SK-N-SH (cell line): Measurements from ENCODE around the gene ATP8A2. TPM values are rescaled to one million over a fixed set of nuclear protein-coding genes. Genes with fewer than 3 reads are reported as not detected.

ENCODE experiments used
- CTCF ChIA-PET: fragments of 300-600, 350-600 bp; formaldehyde crosslinking; extraction: SDS; loops from one replicate; lab custom pipeline; 2021; lab: Yijun Ruan, JAX
- POLR2A ChIA-PET: fragments of 350-600 bp; sonication (Branson Sonifier 250); formaldehyde crosslinking; extraction: SDS; loops from one replicate; lab custom pipeline; 2020; ENCODE audit warnings: antibody characterized with exemption, inconsistent platforms; lab: Yijun Ruan, JAX
- DNase-seq: peaks from one replicate; pipeline ENCODE4 v3.0.0; 2012
- H2AFZ ChIP-seq: fragments of 200-600 bp; sonication (generic); 2 replicates; pipeline ENCODE4 v1.8.1; 2016; ENCODE audit warnings: antibody characterized with exemption, mild to moderate bottlenecking, low read depth
- H3F3A ChIP-seq: fragments of 200-600 bp; sonication (generic); replicated peaks from 2 replicates; pipeline ENCODE3; 2016; ENCODE audit warnings: antibody characterized with exemption, mild to moderate bottlenecking; ENCODE audit not compliant: insufficient read depth
- H3K27ac ChIP-seq, 2 experiments: fragments of 200-500 bp in 1 of 2; fragments of 200-600 bp in 1 of 2; sonication (Bioruptor generic) in 1 of 2; sonication (generic), shearing (Covaris generic) in 1 of 2; 2 replicates each; pipeline versions ENCODE4 v1.5.1 to v1.6.1; 2014 to 2016; ENCODE audit warnings: low read depth in 2 of 2, inconsistent platforms in 1 of 2, low read length in 1 of 2, mild to moderate bottlenecking in 1 of 2, mixed read lengths in 1 of 2
- H3K27me3 ChIP-seq: fragments of 200-600 bp; sonication (generic), shearing (Covaris generic); 2 replicates; pipeline ENCODE4 v1.6.1; 2016; ENCODE audit warnings: mixed run types; ENCODE audit not compliant: insufficient read depth
- H3K36me3 ChIP-seq, 2 experiments: fragments of 200-500 bp in 1 of 2; fragments of 200-600 bp in 1 of 2; sonication (Bioruptor generic) in 1 of 2; sonication (generic) in 1 of 2; replicated peaks in 1 of 2; 2 replicates each; pipeline versions ENCODE3 to v1.5.1; 2014 to 2016; ENCODE audit warnings: low read length in 1 of 2, mild to moderate bottlenecking in 1 of 2; ENCODE audit not compliant: insufficient read depth in 2 of 2, control insufficient read depth in 1 of 2
- H3K4me1 ChIP-seq, 2 experiments: fragments of 200-500 bp in 1 of 2; fragments of 200-600 bp in 1 of 2; sonication (Bioruptor generic) in 1 of 2; sonication (generic), shearing (Covaris generic) in 1 of 2; 2 replicates each; pipeline versions ENCODE4 v1.5.1 to v1.6.1; 2014 to 2016; ENCODE audit warnings: low read depth in 1 of 2, low read length in 1 of 2, mixed run types in 1 of 2; ENCODE audit not compliant: insufficient read depth in 2 of 2, control insufficient read depth in 1 of 2
- H3K4me2 ChIP-seq: fragments of 200-600 bp; sonication (generic), shearing (Covaris generic); 2 replicates; pipeline ENCODE4 v1.6.1; 2017; ENCODE audit warnings: mixed run types
- H3K4me3 ChIP-seq, 2 experiments: fragments of 200-500 bp in 1 of 2; fragments of 200-600 bp in 1 of 2; sonication (Bioruptor generic) in 1 of 2; sonication (generic), shearing (Covaris generic) in 1 of 2; 2 replicates each; pipeline versions ENCODE4 v1.5.1 to v1.8.1; 2014 to 2016; ENCODE audit warnings: low read depth in 2 of 2, inconsistent platforms in 1 of 2, low read length in 1 of 2, mild to moderate bottlenecking in 1 of 2, mixed read lengths in 1 of 2, moderate library complexity in 1 of 2
- H3K79me2 ChIP-seq: fragments of 200-600 bp; sonication (generic); 2 replicates; pipeline ENCODE4 v1.8.1; 2017; ENCODE audit warnings: mild to moderate bottlenecking; ENCODE audit not compliant: insufficient read depth
- H3K9ac ChIP-seq: fragments of 200-600 bp; sonication (generic); 2 replicates; pipeline ENCODE4 v1.6.1; 2017; ENCODE audit warnings: mixed run types
- H3K9me2 ChIP-seq: fragments of 200-600 bp; sonication (generic); 2 replicates; pipeline ENCODE4 v1.6.1; 2017; ENCODE audit warnings: mixed run types
- H3K9me3 ChIP-seq: fragments of 200-600 bp; sonication (generic); 2 replicates; pipeline ENCODE4 v1.6.1; 2017; ENCODE audit warnings: mixed run types, mild to moderate bottlenecking, moderate library complexity
- H4K20me1 ChIP-seq: fragments of 200-600 bp; sonication (generic); 2 replicates; pipeline ENCODE4 v1.6.1; 2017; ENCODE audit warnings: mild to moderate bottlenecking, mixed run types; ENCODE audit not compliant: insufficient read depth
- EP300 ChIP-seq, 2 experiments: IDR thresholded peaks; 2 replicates each; pipeline versions ENCODE4 v1.4.0 to v1.6.1; 2012; ENCODE audit warnings: borderline replicate concordance in 1 of 2, low read depth in 1 of 2, low read length in 1 of 2
- EZH2phosphoT487 ChIP-seq: fragments of 200-600 bp; sonication (generic); IDR thresholded peaks from 2 replicates; pipeline ENCODE4 v1.6.1; 2017; ENCODE audit warnings: low read depth, mixed run types, mild to moderate bottlenecking, antibody characterized with exemption, moderate library complexity, borderline replicate concordance
- GABPA ChIP-seq: IDR thresholded peaks from 2 replicates; pipeline ENCODE4 v1.4.0; 2012; ENCODE audit warnings: low read depth, mild to moderate bottlenecking
- GATA2 ChIP-seq: sonication (generic); formaldehyde crosslinking; IDR thresholded peaks from 2 replicates; pipeline ENCODE4 v1.5.0; 2020; ENCODE audit warnings: mild to moderate bottlenecking, missing genetic modification reagents
- JUND ChIP-seq: IDR thresholded peaks from 2 replicates; pipeline ENCODE4 v1.4.0; 2012
- NRF1 ChIP-seq: IDR thresholded peaks from 2 replicates; pipeline ENCODE4 v1.6.1; 2012; ENCODE audit warnings: low read depth, mild to moderate bottlenecking, low read length
- POLR2AphosphoS5 ChIP-seq: IDR thresholded peaks from 2 replicates; pipeline ENCODE4 v1.6.1; 2012; ENCODE audit warnings: low read depth, low read length
- RAD21 ChIP-seq: IDR thresholded peaks from 2 replicates; pipeline ENCODE4 v1.6.1; 2012; ENCODE audit warnings: mild to moderate bottlenecking, low read length
- RCOR1 ChIP-seq: fragments of 150-350 bp; IDR thresholded peaks from 2 replicates; pipeline ENCODE4 v1.6.1; 2017; ENCODE audit warnings: antibody characterized with exemption, low read length
- RFX5 ChIP-seq: IDR thresholded peaks from 2 replicates; pipeline ENCODE4 v1.6.1; 2012; ENCODE audit warnings: mild to moderate bottlenecking, improper control_type of control experiment, low read length
- RXRA ChIP-seq: IDR thresholded peaks from 2 replicates; pipeline ENCODE4 v1.4.0; 2012; ENCODE audit warnings: low read depth, mild to moderate bottlenecking, borderline replicate concordance
- SIN3A ChIP-seq: IDR thresholded peaks from 2 replicates; pipeline ENCODE4 v1.6.1; 2012; ENCODE audit warnings: low read depth, mild to moderate bottlenecking, low read length, moderate library complexity, borderline replicate concordance
- SMC3 ChIP-seq: IDR thresholded peaks from 2 replicates; pipeline ENCODE4 v1.6.1; 2012; ENCODE audit warnings: low read depth, low read length, improper control_type of control experiment
- WGBS: methylation state at CpG from one replicate; pipeline ENCODE4 v1.1.6; 2017; ENCODE audit warnings: low lambda C conversion rate; 5-methylcytosine and 5-hydroxymethylcytosine counted together
- polyA plus RNA-seq, 3 experiments: library from polyadenylated mRNA; depleted of rRNA; stranded (reverse); fragments of >200 nt; gene quantifications; 2 replicates each; pipeline ENCODE4 v1.2.3, GENCODE V29; 2012
- TF ChIP-seq, protein P1 (sequence below): IDR thresholded peaks from 2 replicates; pipeline ENCODE4; 2012
- TF ChIP-seq, protein P2 (sequence below): IDR thresholded peaks from 2 replicates; pipeline ENCODE4 v1.6.1; 2012; ENCODE audit warnings: mild to moderate bottlenecking, low read depth, low read length, moderate library complexity
- TF ChIP-seq, protein P3 (sequence below): IDR thresholded peaks from 2 replicates; pipeline ENCODE4 v1.4.0; 2012; ENCODE audit warnings: low read depth
- TF ChIP-seq, protein P4 (sequence below): fragments of 150-350 bp; IDR thresholded peaks from 2 replicates; pipeline ENCODE4 v1.6.1; 2016; ENCODE audit warnings: mild to moderate bottlenecking, low read depth, low read length

ATP8A2 gene
- polyA plus RNA-seq, 1 of the 3 experiments (the other 2 are of a cell fraction), result 0.02 TPM

DNA sequence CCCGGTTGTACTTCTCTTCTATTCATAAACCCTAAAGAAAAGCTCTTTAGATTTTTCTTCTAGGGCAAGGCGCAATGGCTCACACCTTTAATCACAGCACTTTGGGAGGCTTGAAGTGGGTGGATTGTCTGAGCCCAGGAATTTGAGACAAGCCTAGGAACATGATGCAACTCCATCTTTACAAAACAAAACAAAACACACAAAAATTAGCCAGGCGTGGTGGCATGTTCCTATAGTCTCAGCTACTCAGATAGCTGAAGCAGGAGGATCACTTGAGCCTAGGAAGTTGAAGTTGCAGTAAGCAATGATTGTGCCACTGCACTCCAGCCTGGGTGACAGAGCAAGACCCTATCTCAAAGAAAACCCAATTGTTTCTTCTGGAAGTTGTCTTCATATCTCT, 439.7 kb downstream of the ATP8A2 start:
- 13% methylated on average over 3 of the region's 3 CpGs for WGBS
- H3K27ac ChIP-seq, result no peak overlapping the region
- no peaks in the 10 kb centered on the region for H3K79me2 ChIP-seq
- H4K20me1 ChIP-seq, result no peaks in the 10 kb centered on the region
- TF ChIP-seq RCOR1 (no peak), GATA2 (CRISPR knock-in tag) (no peak), RFX5 (no peak), POLR2AphosphoS5 (no peak), RAD21 (no peak), RXRA (no peak), JUND (no peak), NRF1 (no peak)
- H3K9me2 ChIP-seq, result no peaks in the 10 kb centered on the region
- no peaks in the 10 kb centered on the region for H3K4me1 ChIP-seq
- H3K9me3 ChIP-seq, result no peaks in the 10 kb centered on the region
- no peak overlapping the region for H3K4me3 ChIP-seq
- H3K27me3 ChIP-seq, result no peaks in the 10 kb centered on the region
- ChIA-PET POLR2A (no interaction called here), CTCF (interaction anchor here (1.0 kb wide), 1 partner anchor 9 kb away, joined by 3 read pairs; no protein-coding TSS in a partner anchor)
- no peaks in the 10 kb centered on the region for H3K36me3 ChIP-seq
- H3K9ac ChIP-seq, result no peak overlapping the region
- H2AFZ ChIP-seq, result no peak overlapping the region
- H3F3A ChIP-seq, result no peaks in the 10 kb centered on the region
- no peak for DNase-seq
- no peak overlapping the region for H3K4me2 ChIP-seq

DNA sequence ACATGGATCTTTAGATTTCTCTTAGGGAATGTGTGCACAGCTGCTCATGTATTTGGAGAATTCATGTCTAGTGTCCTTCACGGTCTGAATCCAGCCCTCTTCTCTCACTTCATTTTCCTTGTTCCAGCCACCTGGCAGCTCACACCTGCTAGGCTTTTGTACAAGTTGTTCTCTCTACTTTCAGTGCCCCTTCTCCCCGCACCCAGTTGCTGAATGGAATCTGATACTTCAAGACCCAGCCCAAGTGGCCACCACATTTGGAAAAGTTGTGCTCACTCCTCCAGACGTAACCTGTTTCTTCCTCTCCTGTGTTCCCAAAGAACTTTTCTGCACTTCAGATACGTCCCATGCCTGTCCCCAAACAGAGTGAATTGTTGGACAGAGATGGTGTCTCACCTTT, 444.5 kb downstream of the ATP8A2 start:
- H2AFZ ChIP-seq, result no peak overlapping the region
- H3F3A ChIP-seq, result no peaks in the 10 kb centered on the region
- H3K79me2 ChIP-seq, result no peaks in the 10 kb centered on the region
- DNase-seq, result no peak
- no peaks in the 10 kb centered on the region for H3K27me3 ChIP-seq
- ChIA-PET POLR2A (no interaction called here), CTCF (no interaction called here)
- H3K36me3 ChIP-seq, result no peaks in the 10 kb centered on the region
- no peaks in the 10 kb centered on the region for H3K4me1 ChIP-seq
- WGBS, result 35% methylated on average over 4 of the region's 4 CpGs
- no peak overlapping the region for H3K4me3 ChIP-seq
- H3K27ac ChIP-seq, result no peak overlapping the region
- no peak overlapping the region for H3K4me2 ChIP-seq
- TF ChIP-seq, protein P1, sequence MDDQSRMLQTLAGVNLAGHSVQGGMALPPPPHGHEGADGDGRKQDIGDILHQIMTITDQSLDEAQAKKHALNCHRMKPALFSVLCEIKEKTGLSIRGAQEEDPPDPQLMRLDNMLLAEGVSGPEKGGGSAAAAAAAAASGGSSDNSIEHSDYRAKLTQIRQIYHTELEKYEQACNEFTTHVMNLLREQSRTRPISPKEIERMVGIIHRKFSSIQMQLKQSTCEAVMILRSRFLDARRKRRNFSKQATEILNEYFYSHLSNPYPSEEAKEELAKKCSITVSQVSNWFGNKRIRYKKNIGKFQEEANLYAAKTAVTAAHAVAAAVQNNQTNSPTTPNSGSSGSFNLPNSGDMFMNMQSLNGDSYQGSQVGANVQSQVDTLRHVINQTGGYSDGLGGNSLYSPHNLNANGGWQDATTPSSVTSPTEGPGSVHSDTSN, result no peak
- TF ChIP-seq RFX5, result no peak
- TF ChIP-seq, protein P2, sequence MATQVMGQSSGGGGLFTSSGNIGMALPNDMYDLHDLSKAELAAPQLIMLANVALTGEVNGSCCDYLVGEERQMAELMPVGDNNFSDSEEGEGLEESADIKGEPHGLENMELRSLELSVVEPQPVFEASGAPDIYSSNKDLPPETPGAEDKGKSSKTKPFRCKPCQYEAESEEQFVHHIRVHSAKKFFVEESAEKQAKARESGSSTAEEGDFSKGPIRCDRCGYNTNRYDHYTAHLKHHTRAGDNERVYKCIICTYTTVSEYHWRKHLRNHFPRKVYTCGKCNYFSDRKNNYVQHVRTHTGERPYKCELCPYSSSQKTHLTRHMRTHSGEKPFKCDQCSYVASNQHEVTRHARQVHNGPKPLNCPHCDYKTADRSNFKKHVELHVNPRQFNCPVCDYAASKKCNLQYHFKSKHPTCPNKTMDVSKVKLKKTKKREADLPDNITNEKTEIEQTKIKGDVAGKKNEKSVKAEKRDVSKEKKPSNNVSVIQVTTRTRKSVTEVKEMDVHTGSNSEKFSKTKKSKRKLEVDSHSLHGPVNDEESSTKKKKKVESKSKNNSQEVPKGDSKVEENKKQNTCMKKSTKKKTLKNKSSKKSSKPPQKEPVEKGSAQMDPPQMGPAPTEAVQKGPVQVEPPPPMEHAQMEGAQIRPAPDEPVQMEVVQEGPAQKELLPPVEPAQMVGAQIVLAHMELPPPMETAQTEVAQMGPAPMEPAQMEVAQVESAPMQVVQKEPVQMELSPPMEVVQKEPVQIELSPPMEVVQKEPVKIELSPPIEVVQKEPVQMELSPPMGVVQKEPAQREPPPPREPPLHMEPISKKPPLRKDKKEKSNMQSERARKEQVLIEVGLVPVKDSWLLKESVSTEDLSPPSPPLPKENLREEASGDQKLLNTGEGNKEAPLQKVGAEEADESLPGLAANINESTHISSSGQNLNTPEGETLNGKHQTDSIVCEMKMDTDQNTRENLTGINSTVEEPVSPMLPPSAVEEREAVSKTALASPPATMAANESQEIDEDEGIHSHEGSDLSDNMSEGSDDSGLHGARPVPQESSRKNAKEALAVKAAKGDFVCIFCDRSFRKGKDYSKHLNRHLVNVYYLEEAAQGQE, result no peak
- no peak for TF ChIP-seq EZH2phosphoT487
- TF ChIP-seq, protein P3, sequence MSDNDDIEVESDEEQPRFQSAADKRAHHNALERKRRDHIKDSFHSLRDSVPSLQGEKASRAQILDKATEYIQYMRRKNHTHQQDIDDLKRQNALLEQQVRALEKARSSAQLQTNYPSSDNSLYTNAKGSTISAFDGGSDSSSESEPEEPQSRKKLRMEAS, result no peak
- TF ChIP-seq, protein P4, sequence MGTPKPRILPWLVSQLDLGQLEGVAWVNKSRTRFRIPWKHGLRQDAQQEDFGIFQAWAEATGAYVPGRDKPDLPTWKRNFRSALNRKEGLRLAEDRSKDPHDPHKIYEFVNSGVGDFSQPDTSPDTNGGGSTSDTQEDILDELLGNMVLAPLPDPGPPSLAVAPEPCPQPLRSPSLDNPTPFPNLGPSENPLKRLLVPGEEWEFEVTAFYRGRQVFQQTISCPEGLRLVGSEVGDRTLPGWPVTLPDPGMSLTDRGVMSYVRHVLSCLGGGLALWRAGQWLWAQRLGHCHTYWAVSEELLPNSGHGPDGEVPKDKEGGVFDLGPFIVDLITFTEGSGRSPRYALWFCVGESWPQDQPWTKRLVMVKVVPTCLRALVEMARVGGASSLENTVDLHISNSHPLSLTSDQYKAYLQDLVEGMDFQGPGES, result no peak
- no peak for TF ChIP-seq RXRA
- TF ChIP-seq POLR2AphosphoS5, result no peak
- no peak for TF ChIP-seq GABPA
- TF ChIP-seq SIN3A, result no peak
- TF ChIP-seq SMC3, result no peak
- no peak for TF ChIP-seq EP300 (IDR thresholded peaks at IDR 0.05; ENCODE audit: borderline replicate concordance in 1 of 2, low read depth in 1 of 2, low read length in 1 of 2)
- no peaks in the 10 kb centered on the region for H3K9me2 ChIP-seq
- no peaks in the 10 kb centered on the region for H4K20me1 ChIP-seq
- H3K9ac ChIP-seq, result no peak overlapping the region
- H3K9me3 ChIP-seq, result no peaks in the 10 kb centered on the region
